Measurements from ENCODE around the gene DPF3. TPM values are rescaled to one million over a fixed set of nuclear protein-coding genes. Genes with fewer than 3 reads are reported as not detected.

Gene DPF3
- total and polyA plus RNA-seq, 2 of the 13 experiments (the other 11 are each of a cell fraction or from before 2014, with no cell fraction given), result 0.09 to 0.60 TPM

- Histone ChIP-seq H3K4me1 (ENCODE audit: insufficient read depth, low read length) (peaks cover 54% of the 10 kb centered on the region), H3K27ac (ENCODE audit: extremely low read length, insufficient read depth, low read length) (no peak overlapping the region), H3K4me3 (replicated peaks in 1 of 3; ENCODE audit: insufficient read depth in 1 of 3, low read depth in 2 of 3, low read length in 3 of 3) (no peak overlapping the region), H4K20me1 (ENCODE audit: insufficient read depth, low read length) (no peaks in the 10 kb centered on the region), H3K9me3 (ENCODE audit: low read length) (no peaks in the 10 kb centered on the region), H2AFZ (ENCODE audit: low read length) (no peak overlapping the region), H3K9ac (ENCODE audit: insufficient read depth, low read depth, low read length) (no peak overlapping the region), H3K4me2 (ENCODE audit: low read depth, low read length) (no peak overlapping the region), H3K27me3 (ENCODE audit: control insufficient read depth in 1 of 2, insufficient read depth in 2 of 2, low read length in 2 of 2) (peaks cover 0 to 6% of the 10 kb centered on the region in 2 experiments; a peak in 1 of 5 replicates), H3K36me3 (replicated peaks in 1 of 2; ENCODE audit: control insufficient read depth in 1 of 2, insufficient read depth in 2 of 2, low read length in 2 of 2) (no peaks in the 10 kb centered on the region), H3K79me2 (ENCODE audit: insufficient read depth, low read length) (no peaks in the 10 kb centered on the region)
- WGBS (ENCODE audit: low lambda C conversion rate), result 17% methylated on average over 1 of the region's 7 CpGs
- ATAC-seq, result no peak
- intact Hi-C loops (cut with micrococcal nuclease; ENCODE audit: unreplicated experiment), result no loop called here
- FAIRE-seq, result no peak
- in situ Hi-C loops (cut with HindIII; ENCODE audit: extremely low pct_ligation_motif_present, low pct_unique_long_range_greater_than_20kb), result no loop called here
- BruUV-seq (replicated peaks), result no TSS peak
- TF ChIP-seq DZIP1 (CRISPR knock-in tag; IDR thresholded peaks at IDR 0.05), result no peak
- no peak for TF ChIP-seq ZNF512 (CRISPR knock-in tag; IDR thresholded peaks at IDR 0.05)
- no peak for TF ChIP-seq MAFG (CRISPR knock-in tag; IDR thresholded peaks at IDR 0.05)
- TF ChIP-seq ZNF513 (CRISPR knock-in tag; conservative IDR thresholded peaks at IDR 0.05), result no peak
- no peak for TF ChIP-seq TBP (CRISPR knock-in tag; IDR thresholded peaks at IDR 0.05)
- no peak for TF ChIP-seq HOXA3 (CRISPR knock-in tag; IDR thresholded peaks at IDR 0.05)
- peak; percentile 50; the same call in 1 of the 2 replicates for TF ChIP-seq MEIS2 (CRISPR knock-in tag; IDR thresholded peaks at IDR 0.05)
- no peak for TF ChIP-seq PAX8 (CRISPR knock-in tag; IDR thresholded peaks at IDR 0.05; ENCODE audit: borderline replicate concordance)
- no peak for TF ChIP-seq ZNF749 (CRISPR knock-in tag; IDR thresholded peaks at IDR 0.05; ENCODE audit: borderline replicate concordance)
- no peak for TF ChIP-seq SMAD3 (CRISPR knock-in tag; IDR thresholded peaks at IDR 0.05)
- TF ChIP-seq ZFP90 (CRISPR knock-in tag; IDR thresholded peaks at IDR 0.05; ENCODE audit: borderline replicate concordance), result no peak
- peak; percentile 28; the same call in 1 of the 2 replicates for TF ChIP-seq RXRA (CRISPR knock-in tag; IDR thresholded peaks at IDR 0.05)
- no peak for TF ChIP-seq KLF13 (CRISPR knock-in tag; IDR thresholded peaks at IDR 0.05)
- no peak for TF ChIP-seq ZNF558 (CRISPR knock-in tag; IDR thresholded peaks at IDR 0.05; ENCODE audit: borderline replicate concordance)
- peak; percentile 64 for TF ChIP-seq RARA (CRISPR knock-in tag; IDR thresholded peaks at IDR 0.05)
- DNase-seq (ENCODE audit: low spot score), result no peak
- ChIA-PET CTCF (ENCODE audit: low intra/inter-chr PET ratio, low total read pairs) (no interaction called here), POLR2A (no interaction called here)
These were observed 110.2 kb downstream of the DPF3 start for GRCh38 chr14:72783741-72784140.
